ENCODE measurements around the gene FNDC3A.

FNDC3A gene

DNA sequence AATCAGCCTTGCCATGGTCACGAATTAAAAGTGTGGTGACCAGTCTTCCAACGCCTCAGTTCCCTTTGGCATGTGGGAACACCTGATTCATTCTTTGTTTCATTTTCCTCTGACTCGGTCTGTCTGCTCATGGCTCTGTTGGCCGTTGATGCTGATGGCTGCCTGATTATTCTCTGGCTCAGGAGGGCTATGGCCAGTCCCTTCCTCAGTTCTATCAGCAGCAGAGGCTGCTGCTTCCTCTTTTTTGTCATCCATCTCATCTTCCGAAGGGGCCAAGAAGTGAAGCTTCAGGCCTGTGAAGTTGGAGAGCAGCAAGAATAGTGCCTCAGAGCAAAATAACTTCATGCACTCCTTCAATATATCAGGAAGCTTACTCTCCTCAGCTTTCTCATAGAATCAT, 235.0 kb downstream of the FNDC3A start:
- Histone ChIP-seq H3K9me2 (replicated peaks; ENCODE audit: insufficient read depth, low read length) (no peaks in the 10 kb centered on the region), H3K4me2 (ENCODE audit: low read depth, low read length) (no peak overlapping the region), H3F3A (ENCODE audit: insufficient read depth, low read length) (no peaks in the 10 kb centered on the region), H3K9ac (ENCODE audit: low read length) (no peak overlapping the region), H3K4me3 (ENCODE audit: low read length) (no peak overlapping the region), H3K36me3 (replicated peaks; ENCODE audit: insufficient read depth, low read length) (no peaks in the 10 kb centered on the region), H3K9me3 (replicated peaks; ENCODE audit: insufficient read depth, low read length) (no peaks in the 10 kb centered on the region), H4K20me1 (ENCODE audit: insufficient read depth, low read length) (no peaks in the 10 kb centered on the region), H3K79me2 (ENCODE audit: low read length) (no peaks in the 10 kb centered on the region), H3K27me3 (replicated peaks; ENCODE audit: insufficient read depth, low read length) (no peaks in the 10 kb centered on the region), H2AFZ (ENCODE audit: low read length) (no peak overlapping the region), H3K27ac (ENCODE audit: low read length) (no peak overlapping the region), H3K4me1 (ENCODE audit: low read length) (no peaks in the 10 kb centered on the region)
- DNase-seq: no peak
- TF ChIP-seq, protein P1, sequence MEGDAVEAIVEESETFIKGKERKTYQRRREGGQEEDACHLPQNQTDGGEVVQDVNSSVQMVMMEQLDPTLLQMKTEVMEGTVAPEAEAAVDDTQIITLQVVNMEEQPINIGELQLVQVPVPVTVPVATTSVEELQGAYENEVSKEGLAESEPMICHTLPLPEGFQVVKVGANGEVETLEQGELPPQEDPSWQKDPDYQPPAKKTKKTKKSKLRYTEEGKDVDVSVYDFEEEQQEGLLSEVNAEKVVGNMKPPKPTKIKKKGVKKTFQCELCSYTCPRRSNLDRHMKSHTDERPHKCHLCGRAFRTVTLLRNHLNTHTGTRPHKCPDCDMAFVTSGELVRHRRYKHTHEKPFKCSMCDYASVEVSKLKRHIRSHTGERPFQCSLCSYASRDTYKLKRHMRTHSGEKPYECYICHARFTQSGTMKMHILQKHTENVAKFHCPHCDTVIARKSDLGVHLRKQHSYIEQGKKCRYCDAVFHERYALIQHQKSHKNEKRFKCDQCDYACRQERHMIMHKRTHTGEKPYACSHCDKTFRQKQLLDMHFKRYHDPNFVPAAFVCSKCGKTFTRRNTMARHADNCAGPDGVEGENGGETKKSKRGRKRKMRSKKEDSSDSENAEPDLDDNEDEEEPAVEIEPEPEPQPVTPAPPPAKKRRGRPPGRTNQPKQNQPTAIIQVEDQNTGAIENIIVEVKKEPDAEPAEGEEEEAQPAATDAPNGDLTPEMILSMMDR (IDR thresholded peaks at IDR 0.05; ENCODE audit: low read length): no peak
- TF ChIP-seq EZH2 (optimal IDR thresholded peaks at IDR 0.05; ENCODE audit: low read depth, low read length) (no peak), EZH2phosphoT487 (IDR thresholded peaks at IDR 0.05; ENCODE audit: low read length) (no peak)

DNA sequence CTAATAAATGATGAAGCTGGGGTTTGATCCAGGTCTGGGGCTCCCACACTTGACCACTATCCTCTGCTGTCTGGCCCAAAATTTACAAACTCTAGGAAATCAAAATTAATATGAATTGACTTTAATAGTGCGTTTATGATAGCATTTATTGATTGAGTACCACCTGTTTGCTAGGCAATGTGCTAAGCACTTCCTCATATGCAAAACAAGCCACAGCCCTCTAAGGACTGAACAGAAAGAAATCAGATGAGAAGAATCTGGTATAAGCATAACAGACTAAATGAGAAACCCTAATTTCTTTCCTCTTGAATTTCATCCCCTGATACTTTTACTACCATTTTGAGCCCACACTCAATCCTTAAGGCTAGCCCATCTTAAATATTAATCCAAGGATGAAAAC, 237.8 kb downstream of the FNDC3A start:
- Histone ChIP-seq H3K9me3 (replicated peaks; ENCODE audit: insufficient read depth, low read length) (no peaks in the 10 kb centered on the region), H4K20me1 (ENCODE audit: insufficient read depth, low read length) (no peaks in the 10 kb centered on the region), H3K9ac (ENCODE audit: low read length) (no peak overlapping the region), H3K79me2 (ENCODE audit: low read length) (no peaks in the 10 kb centered on the region), H3K27ac (ENCODE audit: low read length) (no peak overlapping the region), H3K27me3 (replicated peaks; ENCODE audit: insufficient read depth, low read length) (no peaks in the 10 kb centered on the region), H3K4me3 (ENCODE audit: low read length) (no peak overlapping the region), H3K36me3 (replicated peaks; ENCODE audit: insufficient read depth, low read length) (no peaks in the 10 kb centered on the region), H3K4me1 (ENCODE audit: low read length) (no peaks in the 10 kb centered on the region), H3K4me2 (ENCODE audit: low read depth, low read length) (no peak overlapping the region), H2AFZ (ENCODE audit: low read length) (no peak overlapping the region), H3K9me2 (replicated peaks; ENCODE audit: insufficient read depth, low read length) (no peaks in the 10 kb centered on the region), H3F3A (ENCODE audit: insufficient read depth, low read length) (no peaks in the 10 kb centered on the region)
- no peak for DNase-seq
- TF ChIP-seq EZH2 (optimal IDR thresholded peaks at IDR 0.05; ENCODE audit: low read depth, low read length) (no peak), EZH2phosphoT487 (IDR thresholded peaks at IDR 0.05; ENCODE audit: low read length) (no peak)
- TF ChIP-seq, protein P1 (IDR thresholded peaks at IDR 0.05; ENCODE audit: low read length): no peak

DNA sequence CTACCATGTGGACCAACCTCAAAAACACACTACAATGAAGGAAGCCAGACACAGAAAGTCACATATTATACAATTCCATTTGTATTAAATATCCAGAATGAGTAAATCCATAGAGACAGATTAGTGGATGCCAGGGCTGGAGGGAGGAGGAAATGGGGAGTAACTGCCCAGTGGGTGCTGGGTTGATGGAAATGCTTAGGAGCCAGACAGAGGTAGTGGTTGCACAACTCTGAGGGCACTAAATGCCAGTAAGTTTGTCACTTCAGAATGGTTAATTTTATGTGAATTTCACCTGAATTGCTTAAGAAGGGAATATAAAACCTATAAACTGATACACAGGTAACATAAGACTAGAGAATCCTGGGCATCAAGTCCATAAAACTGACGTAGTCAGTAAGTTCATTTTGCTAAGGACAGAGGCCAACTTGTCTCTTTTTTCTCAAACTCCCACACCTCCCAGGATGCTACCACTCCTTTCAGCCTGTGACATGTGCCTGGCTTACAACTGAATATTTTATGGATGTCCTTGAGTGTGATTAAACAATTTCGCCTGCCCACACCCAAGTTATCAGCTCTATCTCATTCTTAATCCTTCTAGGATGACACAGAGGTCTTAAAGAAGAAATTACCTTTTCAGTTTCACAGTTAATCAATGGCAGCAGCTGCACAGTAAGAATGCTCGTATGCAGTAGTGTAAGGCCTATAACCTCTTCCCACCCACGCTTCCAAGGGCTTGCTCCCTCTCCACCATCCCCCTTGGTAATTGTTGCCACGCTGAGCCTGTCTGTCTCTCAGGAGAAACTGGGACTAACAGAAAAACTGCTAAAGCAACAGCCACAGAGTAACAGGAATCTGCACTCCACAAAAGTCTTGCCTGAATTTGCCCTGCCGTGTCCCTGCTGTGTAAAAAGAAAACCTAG, 238.5 kb downstream of the FNDC3A start:
- Histone ChIP-seq H3K4me2 (ENCODE audit: low read depth, low read length) (no peak overlapping the region), H2AFZ (ENCODE audit: low read length) (no peak overlapping the region), H3K27me3 (replicated peaks; ENCODE audit: insufficient read depth, low read length) (no peaks in the 10 kb centered on the region), H3K79me2 (ENCODE audit: low read length) (no peaks in the 10 kb centered on the region), H4K20me1 (ENCODE audit: insufficient read depth, low read length) (no peaks in the 10 kb centered on the region), H3K4me1 (ENCODE audit: low read length) (no peaks in the 10 kb centered on the region), H3F3A (ENCODE audit: insufficient read depth, low read length) (no peaks in the 10 kb centered on the region), H3K9ac (ENCODE audit: low read length) (no peak overlapping the region), H3K4me3 (ENCODE audit: low read length) (no peak overlapping the region), H3K36me3 (replicated peaks; ENCODE audit: insufficient read depth, low read length) (no peaks in the 10 kb centered on the region), H3K9me2 (replicated peaks; ENCODE audit: insufficient read depth, low read length) (no peaks in the 10 kb centered on the region), H3K27ac (ENCODE audit: low read length) (no peak overlapping the region), H3K9me3 (replicated peaks; ENCODE audit: insufficient read depth, low read length) (no peaks in the 10 kb centered on the region)
- DNase-seq: no peak
- TF ChIP-seq, protein P1 (IDR thresholded peaks at IDR 0.05; ENCODE audit: low read length): no peak
- no peak for TF ChIP-seq EZH2 (optimal IDR thresholded peaks at IDR 0.05; ENCODE audit: low read depth, low read length)
- no peak for TF ChIP-seq EZH2phosphoT487 (IDR thresholded peaks at IDR 0.05; ENCODE audit: low read length)

All from MM.1S (cell line).